Adrenal gland (tissue), 5 donors: ENCODE measurements around the gene ZCCHC14.

Source experiments
- CTCF ChIP-seq, 6 experiments: fragments of 450-650 bp in 4 of 6; fragments of 200-600 bp in 2 of 6; sonication (generic) in 1 of 6; IDR thresholded peaks; 1 replicate in 5 of 6; 2 replicates in 1 of 6; pipeline versions ENCODE4 v1.5.1 to v1.8.0; 2016 to 2021; ENCODE audit warnings: antibody characterized with exemption in 6 of 6, mild to moderate bottlenecking in 2 of 6, moderate library complexity in 1 of 6
- POLR2A ChIP-seq, 2 donors: fragments of 450-650 bp; IDR thresholded peaks; one replicate each; pipeline ENCODE4 v1.6.1; 2017; ENCODE audit warnings: antibody characterized with exemption in 2 of 2, mild to moderate bottlenecking in 2 of 2, moderate library complexity in 1 of 2
- donor health status: DM: no; HTN: no; CAD: no.

DNA sequence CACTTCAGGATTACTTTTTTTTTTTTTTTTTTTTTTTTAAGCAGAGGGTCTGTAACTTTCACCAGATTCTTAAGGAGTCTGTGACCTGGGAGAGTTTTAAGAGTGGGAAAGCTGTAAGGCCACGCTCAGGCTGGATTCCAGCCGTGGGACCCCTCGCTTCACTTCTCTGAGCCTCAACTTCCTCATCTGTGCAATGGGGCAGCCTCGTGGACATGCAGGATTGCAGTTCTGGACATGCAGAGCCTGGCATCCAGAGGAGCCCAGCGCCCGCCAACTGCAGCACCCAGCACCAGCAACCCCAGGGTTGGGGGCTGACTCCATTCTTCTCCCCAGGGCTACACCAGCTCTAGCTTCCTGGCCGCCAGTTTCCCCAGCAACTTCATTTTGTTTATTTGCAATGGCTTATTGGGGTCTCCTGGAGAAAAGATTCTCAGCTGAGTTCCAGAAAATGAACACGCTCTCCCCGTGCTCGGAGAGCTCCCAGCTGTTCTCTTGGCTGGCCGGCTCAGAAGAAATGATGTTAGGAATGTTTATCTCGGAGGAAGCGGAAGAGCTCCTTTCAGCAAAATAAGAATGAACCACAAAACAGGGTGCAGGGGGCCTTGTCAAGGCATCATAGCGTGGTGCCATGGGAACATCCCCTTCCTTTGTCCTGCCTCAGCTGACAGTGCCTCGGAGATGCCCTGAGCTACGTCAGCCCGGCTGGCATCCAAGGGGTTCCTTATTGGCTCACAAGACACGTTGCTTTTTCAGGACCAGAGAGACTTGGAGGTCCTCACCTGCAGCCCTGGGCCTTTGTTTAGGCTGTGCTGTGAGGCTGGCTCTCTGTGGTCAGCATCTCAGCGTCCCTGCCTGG, 22.9 kb upstream of the ZCCHC14 start:
- no peak for TF ChIP-seq CTCF (IDR thresholded peaks at IDR 0.05)
- no peak for TF ChIP-seq POLR2A (IDR thresholded peaks at IDR 0.05)
